Activated naive CD4-positive, alpha-beta T cell treated with anti-CD3 and anti-CD28 coated beads, Interleukin-2, amount 10 ng/mL, durations not matched to agents 7 days and 5 days (primary cell): Measurements from ENCODE around the gene CUBN.

Source experiments
- CTCF ChIA-PET: fragments of 350-600 bp; sonication (Branson Sonifier 250); formaldehyde crosslinking; loops from one replicate; lab custom pipeline; 2021; ENCODE audit warnings: antibody characterized with exemption; lab: Charles Lee
- DNase-seq: peaks from one replicate; pipeline ENCODE4 v3.0.0-alpha.2; 2020
- H3K27ac Mint-ChIP-seq: one replicate; pipeline ENCODE4 v1.8.0; 2021; ENCODE audit warnings: mild to moderate bottlenecking, moderate library complexity, mixed read lengths
- H3K27me3 Mint-ChIP-seq: one replicate; pipeline ENCODE4 v1.8.0; 2021; ENCODE audit warnings: mild to moderate bottlenecking, mixed read lengths
- H3K36me3 Mint-ChIP-seq: one replicate; pipeline ENCODE4 v1.8.0; 2021; ENCODE audit warnings: mixed read lengths
- H3K4me1 Mint-ChIP-seq: one replicate; pipeline ENCODE4 v1.8.0; 2021; ENCODE audit warnings: mixed read lengths
- H3K4me3 Mint-ChIP-seq: one replicate; pipeline ENCODE4 v1.8.0; 2021; ENCODE audit warnings: mild to moderate bottlenecking, moderate library complexity, mixed read lengths
- H3K9me3 Mint-ChIP-seq: one replicate; pipeline ENCODE4 v1.8.0; 2021; ENCODE audit warnings: mixed read lengths

Gene CUBN

GRCh38 chr10:17041626-17042520 lies 87.7 kb downstream of the CUBN start:
- H3K9me3 Mint-ChIP-seq: no peaks in the 10 kb centered on the region
- H3K4me1 Mint-ChIP-seq: no peaks in the 10 kb centered on the region
- H3K36me3 Mint-ChIP-seq: peaks cover 2% of the 10 kb centered on the region
- CTCF ChIA-PET: no interaction called here
- no peak overlapping the region for H3K4me3 Mint-ChIP-seq
- H3K27me3 Mint-ChIP-seq: no peaks in the 10 kb centered on the region
- no peak overlapping the region for H3K27ac Mint-ChIP-seq
- no peak for DNase-seq

- H3K9me3 Mint-ChIP-seq: peaks cover 9% of the 10 kb centered on the region
- no peak overlapping the region for H3K27ac Mint-ChIP-seq
- DNase-seq: no peak
- H3K4me1 Mint-ChIP-seq: peaks cover 16% of the 10 kb centered on the region
- H3K4me3 Mint-ChIP-seq: no peak overlapping the region
- CTCF ChIA-PET: no interaction called here
- H3K36me3 Mint-ChIP-seq: peaks cover 10% of the 10 kb centered on the region
- no peaks in the 10 kb centered on the region for H3K27me3 Mint-ChIP-seq
Measured at GRCh38 chr10:17038627-17039026, 91.0 kb downstream of the CUBN start.

- DNase-seq: no peak
- CTCF ChIA-PET: no interaction called here
- H3K36me3 Mint-ChIP-seq: peaks cover 10% of the 10 kb centered on the region
- H3K27ac Mint-ChIP-seq: no peak overlapping the region
- peaks cover 23% of the 10 kb centered on the region for H3K4me1 Mint-ChIP-seq
- H3K9me3 Mint-ChIP-seq: peaks cover 9% of the 10 kb centered on the region
- H3K27me3 Mint-ChIP-seq: no peaks in the 10 kb centered on the region
- H3K4me3 Mint-ChIP-seq: no peak overlapping the region
Measured at GRCh38 chr10:17037910-17038309, 91.7 kb downstream of the CUBN start.

DNA sequence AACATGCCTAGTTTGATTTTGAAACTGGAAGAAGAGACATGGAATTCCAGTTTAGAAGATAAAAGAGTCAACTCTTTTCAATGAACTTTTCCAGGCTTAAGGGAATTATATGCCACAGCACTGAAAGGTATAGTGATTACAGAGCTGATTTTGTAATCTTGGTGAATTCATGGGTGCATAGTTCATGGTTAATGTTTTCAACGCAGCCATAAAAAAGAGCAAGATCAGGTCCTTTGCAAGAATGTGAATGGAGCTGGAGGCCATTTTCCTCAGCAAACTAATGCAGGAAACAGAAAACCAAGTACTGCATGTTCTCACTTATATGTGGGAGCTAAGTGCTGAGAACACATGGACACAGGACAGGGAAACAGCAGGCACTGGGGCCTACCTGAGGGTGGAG lies 94.2 kb downstream of the CUBN start:
- CTCF ChIA-PET: interaction anchor here (1.1 kb wide), 1 partner anchor 195 kb away, joined by 5 read pairs; no protein-coding TSS in a partner anchor
- no peaks in the 10 kb centered on the region for H3K27me3 Mint-ChIP-seq

DNA sequence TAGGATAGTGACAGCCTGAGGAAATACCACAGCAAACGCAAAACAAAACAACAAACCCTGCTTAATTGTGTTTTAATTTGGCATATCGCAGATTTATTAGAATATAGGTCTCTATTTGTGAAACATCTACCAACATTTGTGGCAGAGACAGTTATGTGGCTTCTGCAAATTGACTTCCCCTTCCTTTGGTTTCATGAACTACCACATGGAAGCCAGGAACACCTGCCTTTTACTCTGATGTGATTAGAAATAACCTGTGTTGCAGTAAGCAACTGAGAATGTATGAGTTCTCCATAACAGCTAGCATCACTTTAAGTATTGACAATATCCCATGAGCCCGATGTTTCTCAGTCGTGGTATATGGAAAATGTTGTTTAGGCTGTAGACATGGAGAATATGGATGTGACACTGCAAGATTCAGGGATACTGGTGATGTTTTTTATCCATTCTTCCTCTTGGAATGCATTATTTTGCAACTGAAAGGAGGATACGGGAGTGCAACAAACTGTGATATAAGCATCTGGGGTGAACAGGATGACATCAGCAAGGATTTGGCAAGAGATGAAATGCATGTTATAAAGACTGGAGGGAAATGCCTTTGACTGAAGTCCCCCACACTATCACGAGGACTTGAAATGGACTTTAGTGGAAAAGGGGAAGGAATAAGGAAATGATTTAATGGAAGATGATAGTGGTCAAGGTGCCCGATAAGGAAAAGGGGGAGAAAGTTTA lies 95.9 kb downstream of the CUBN start:
- Mint-ChIP-seq H3K9me3 (peaks cover 9% of the 10 kb centered on the region), H3K4me3 (no peak overlapping the region), H3K4me1 (peaks cover 62% of the 10 kb centered on the region), H3K36me3 (peaks cover 15% of the 10 kb centered on the region), H3K27ac (peak overlapping the region; percentile 4), H3K27me3 (no peaks in the 10 kb centered on the region)
- no peak for DNase-seq
- CTCF ChIA-PET: no interaction called here

More for the DNA sequence above, 94.2 kb downstream of the CUBN start:
- Mint-ChIP-seq H3K27ac (no peak overlapping the region), H3K36me3 (peaks cover 17% of the 10 kb centered on the region), H3K4me3 (no peak overlapping the region), H3K4me1 (peaks cover 45% of the 10 kb centered on the region), H3K9me3 (peaks cover 9% of the 10 kb centered on the region)
- DNase-seq: no peak

DNA sequence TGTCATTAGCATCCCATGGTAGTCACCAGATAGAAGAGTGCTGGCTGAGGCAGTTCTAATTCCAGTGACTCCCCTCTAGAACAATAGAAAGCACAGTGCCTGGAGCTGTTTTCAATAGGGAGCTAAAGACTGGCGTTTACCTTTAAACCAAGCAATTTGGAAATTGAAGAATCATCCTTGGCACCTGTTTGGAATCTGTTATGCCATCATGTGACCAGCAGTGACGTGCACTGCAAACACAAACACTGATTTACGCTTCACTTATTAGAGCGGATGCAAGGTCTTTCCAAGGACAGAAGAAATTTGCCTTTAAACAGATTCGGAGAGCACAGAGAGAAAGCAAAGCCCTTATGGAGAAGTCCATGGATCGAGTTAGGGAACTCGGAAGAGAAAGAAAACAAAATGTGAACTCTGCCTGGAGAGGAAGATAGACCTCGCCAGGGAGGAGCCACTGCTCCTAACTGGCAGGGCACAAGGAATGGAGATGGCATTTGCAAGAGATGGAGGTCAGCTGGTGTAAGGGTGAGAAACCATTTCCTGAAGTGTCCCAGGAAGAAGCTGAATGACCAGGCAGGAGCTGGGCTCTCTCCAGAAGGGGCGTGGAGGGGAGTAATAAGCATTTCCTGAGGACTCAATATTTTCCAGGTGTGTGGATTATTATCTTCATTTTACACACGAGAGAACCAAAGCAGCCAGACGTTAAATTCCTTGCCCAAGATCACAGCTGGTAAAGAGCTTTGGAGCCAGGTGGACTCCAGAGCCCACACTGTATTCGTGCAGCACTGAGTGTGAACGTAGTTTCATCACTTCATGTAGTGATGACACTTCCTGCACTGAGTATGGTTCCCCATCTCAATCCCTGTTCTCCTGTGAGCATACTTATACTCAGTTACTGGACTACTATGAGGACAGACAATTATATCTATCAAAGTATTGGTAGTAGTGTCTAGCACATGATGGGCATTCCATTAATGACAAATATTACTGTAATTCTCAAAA lies 97.7 kb downstream of the CUBN start:
- Mint-ChIP-seq H3K27me3 (no peaks in the 10 kb centered on the region), H3K4me3 (no peak overlapping the region), H3K27ac (no peak overlapping the region), H3K36me3 (peaks cover 15% of the 10 kb centered on the region), H3K4me1 (peaks cover 77% of the 10 kb centered on the region), H3K9me3 (peaks cover 9% of the 10 kb centered on the region)
- DNase-seq: no peak
- CTCF ChIA-PET: no interaction called here

DNA sequence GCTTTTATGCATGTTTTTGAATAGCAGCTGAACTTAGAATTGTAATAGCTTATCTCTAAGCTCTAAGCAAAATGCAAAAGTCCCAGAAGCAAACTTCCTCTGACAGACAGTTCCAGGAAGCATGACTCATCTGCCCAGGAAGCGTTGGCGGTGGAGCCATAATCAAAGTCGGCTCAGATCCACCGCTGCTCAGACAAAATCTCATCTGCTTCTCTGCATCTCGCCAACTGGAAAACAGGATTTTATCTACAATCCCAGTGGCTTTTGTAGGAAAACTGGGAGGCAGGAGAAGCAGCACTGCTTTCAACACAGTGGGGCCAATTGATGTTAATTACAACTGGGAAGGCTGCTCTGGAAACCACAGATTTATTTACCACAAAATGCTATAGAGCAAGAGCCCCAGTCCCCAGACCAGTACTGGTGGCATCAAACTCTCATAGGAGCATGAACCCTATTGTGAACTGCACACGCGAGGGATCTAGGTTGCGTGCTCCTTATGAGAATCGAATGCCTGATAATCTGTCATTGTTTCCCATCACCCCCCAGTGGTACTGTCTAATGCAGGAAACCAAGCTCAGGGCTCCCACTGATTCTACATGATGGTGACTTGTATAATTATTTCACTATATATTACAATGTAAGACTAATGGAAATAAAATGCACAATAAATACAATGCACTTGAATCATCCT lies 99.9 kb downstream of the CUBN start:
- peaks cover 93% of the 10 kb centered on the region for H3K4me1 Mint-ChIP-seq
- H3K36me3 Mint-ChIP-seq: peaks cover 12% of the 10 kb centered on the region
- H3K9me3 Mint-ChIP-seq: peaks cover 5% of the 10 kb centered on the region
- peak overlapping the region; percentile 95 for H3K27ac Mint-ChIP-seq
- CTCF ChIA-PET: interaction anchor here (0.7 to 0.9 kb wide), 2 partner anchors 172 to 201 kb away, joined by 3 to 4 read pairs; partner anchors contain the start of gene TRDMT1
- peak; percentile 80 for DNase-seq
- peak overlapping the region; percentile 67 for H3K4me3 Mint-ChIP-seq
- H3K27me3 Mint-ChIP-seq: no peaks in the 10 kb centered on the region

DNA sequence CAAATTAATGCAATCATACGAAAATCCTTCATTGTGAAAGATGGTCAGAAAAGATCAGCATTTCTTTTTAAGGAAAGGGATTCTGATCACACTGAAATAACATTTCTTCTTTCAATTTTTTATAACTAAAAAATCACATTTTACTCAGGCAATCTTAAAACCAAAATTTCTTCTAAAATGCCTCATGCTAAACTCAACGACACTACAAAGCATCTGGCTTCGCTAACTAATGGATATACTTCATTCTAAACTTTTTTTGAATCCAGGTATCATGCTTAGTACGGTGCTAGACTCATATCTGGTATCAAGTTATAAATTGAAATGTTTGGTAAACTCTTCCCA lies 100.4 kb downstream of the CUBN start:
- Mint-ChIP-seq H3K9me3 (peaks cover 4% of the 10 kb centered on the region), H3K36me3 (peaks cover 12% of the 10 kb centered on the region), H3K27me3 (no peaks in the 10 kb centered on the region), H3K4me1 (peaks cover 93% of the 10 kb centered on the region), H3K4me3 (peak overlapping the region; percentile 67), H3K27ac (peak overlapping the region; percentile 95)
- DNase-seq: no peak
- CTCF ChIA-PET: interaction anchor here (0.7 kb wide), 1 partner anchor 202 kb away, joined by 4 read pairs; no protein-coding TSS in a partner anchor

DNA sequence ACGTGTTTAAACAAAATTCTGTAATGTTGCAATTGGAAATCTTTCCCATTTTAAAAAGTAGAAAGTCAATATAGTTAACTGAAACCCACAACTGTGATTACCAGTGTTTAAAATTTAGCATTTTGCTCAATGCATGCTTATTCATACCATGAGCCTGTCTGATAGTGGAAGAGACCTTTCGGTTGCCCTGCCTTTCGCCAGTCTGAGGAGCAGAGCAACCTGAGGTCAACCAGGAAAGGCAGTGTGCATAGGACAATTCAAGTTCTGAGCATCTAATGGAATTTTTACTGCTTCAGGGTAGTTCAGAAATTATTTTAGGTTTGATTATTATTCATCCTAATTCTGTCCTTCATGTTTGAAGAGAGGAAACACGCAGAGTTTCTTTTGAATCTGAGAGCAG lies 100.8 kb downstream of the CUBN start:
- no peak for DNase-seq
- Mint-ChIP-seq H3K4me1 (peaks cover 93% of the 10 kb centered on the region), H3K9me3 (peaks cover 1% of the 10 kb centered on the region), H3K27ac (peak overlapping the region; percentile 95), H3K4me3 (peak overlapping the region; percentile 67), H3K27me3 (no peaks in the 10 kb centered on the region), H3K36me3 (peaks cover 10% of the 10 kb centered on the region)
- CTCF ChIA-PET: no interaction called here

DNA sequence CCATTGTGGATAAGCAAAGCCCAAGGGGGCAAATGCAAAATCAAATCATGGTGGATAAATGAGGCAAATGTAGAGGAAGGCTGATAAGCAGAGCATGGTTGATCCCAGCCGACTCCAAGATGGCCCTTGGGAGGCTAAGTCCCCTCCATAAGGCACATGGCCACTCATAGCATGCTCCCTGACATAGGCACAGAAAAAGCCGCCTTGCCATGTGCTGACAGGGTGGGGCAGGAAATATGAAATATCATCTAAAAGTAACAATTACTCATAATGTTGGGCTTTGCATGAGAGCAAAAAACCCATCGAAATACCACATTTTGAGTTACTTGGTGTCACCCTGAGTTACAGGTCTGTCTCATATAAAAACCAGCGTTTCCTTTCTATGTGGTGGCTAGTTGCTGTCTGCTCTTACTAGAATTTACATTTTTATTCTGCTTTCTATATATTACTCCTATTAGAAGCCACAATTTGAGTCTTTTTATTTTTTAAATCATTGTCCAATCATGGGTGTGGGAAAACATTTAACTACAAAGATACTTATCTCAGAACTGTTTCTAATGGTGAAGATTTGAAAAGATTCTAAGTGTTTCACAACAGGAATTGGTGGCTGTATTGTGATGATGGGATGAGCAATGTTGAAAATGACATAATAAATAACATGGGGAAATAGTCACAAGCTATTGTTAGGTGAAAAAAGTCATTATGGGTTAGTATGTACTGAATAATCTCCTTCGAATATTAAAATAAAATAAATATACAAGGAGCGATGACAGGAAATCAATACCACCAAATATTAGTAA lies 102.7 kb downstream of the CUBN start:
- H3K27ac Mint-ChIP-seq: peak overlapping the region; percentile 97
- H3K27me3 Mint-ChIP-seq: no peaks in the 10 kb centered on the region
- CTCF ChIA-PET: no interaction called here
- no peaks in the 10 kb centered on the region for H3K9me3 Mint-ChIP-seq
- peaks cover 5% of the 10 kb centered on the region for H3K36me3 Mint-ChIP-seq
- peaks cover 89% of the 10 kb centered on the region for H3K4me1 Mint-ChIP-seq
- peak overlapping the region; percentile 22 for H3K4me3 Mint-ChIP-seq
- DNase-seq: peak; percentile 82

- Mint-ChIP-seq H3K4me3 (peak overlapping the region; percentile 48), H3K36me3 (peaks cover 1% of the 10 kb centered on the region), H3K9me3 (no peaks in the 10 kb centered on the region), H3K4me1 (peaks cover 81% of the 10 kb centered on the region), H3K27me3 (no peaks in the 10 kb centered on the region), H3K27ac (peak overlapping the region; percentile 97)
- peak; percentile 72 for DNase-seq
- CTCF ChIA-PET: interaction anchor here (0.9 to 2.4 kb wide), 2 partner anchors 173 to 204 kb away, joined by 3 to 8 read pairs; no protein-coding TSS in a partner anchor
Measured at GRCh38 chr10:17025444-17026295, 103.9 kb downstream of the CUBN start.

DNA sequence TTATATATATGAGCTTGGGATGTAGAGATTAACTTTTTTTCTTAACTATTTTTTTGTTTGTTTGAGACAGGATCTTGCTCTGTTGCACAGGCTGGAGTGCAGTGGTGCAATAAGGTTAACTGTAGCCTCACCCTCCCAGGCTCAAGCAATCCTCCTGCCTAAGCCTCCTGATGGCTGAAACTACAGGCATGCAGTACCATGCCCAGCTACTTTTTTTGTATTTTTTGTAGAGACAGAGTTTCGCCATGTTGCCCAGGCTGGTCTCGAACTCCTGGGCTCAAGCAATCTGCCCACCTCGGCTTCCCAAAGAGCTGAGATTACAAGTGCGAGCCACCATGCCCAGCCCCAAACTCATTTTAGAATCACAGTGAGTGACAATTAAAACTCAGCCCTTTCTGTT lies 105.2 kb downstream of the CUBN start:
- peak overlapping the region; percentile 45 for H3K4me3 Mint-ChIP-seq
- H3K27ac Mint-ChIP-seq: peak overlapping the region; percentile 97
- peaks cover 70% of the 10 kb centered on the region for H3K4me1 Mint-ChIP-seq
- CTCF ChIA-PET: interaction anchor here (0.6 to 2.4 kb wide), 3 partner anchors 171 to 205 kb away, joined by 3 to 8 read pairs (median 3); no protein-coding TSS in a partner anchor
- no peaks in the 10 kb centered on the region for H3K27me3 Mint-ChIP-seq
- peaks cover 3% of the 10 kb centered on the region for H3K9me3 Mint-ChIP-seq
- H3K36me3 Mint-ChIP-seq: peaks cover 7% of the 10 kb centered on the region
- DNase-seq: no peak
